Mesenchymal stem cell (in vitro differentiated cells and primary cell): ENCODE measurements around the gene BRD4. TPM values are rescaled to one million over a fixed set of nuclear protein-coding genes. Genes with fewer than 3 reads are reported as not detected.

Source experiments
- DNase-seq: peaks from one replicate; pipeline ENCODE4 v3.0.0-alpha.2; 2013
- H2AFZ ChIP-seq: one replicate; pipeline ENCODE4 v1.6.1; 2013; ENCODE audit warnings: low read depth, mild to moderate bottlenecking, control low read depth, inconsistent platforms, low read length, moderate library complexity
- H2AK5ac ChIP-seq: 2 replicates; pipeline ENCODE4 v1.6.1; 2013; ENCODE audit warnings: low read length, moderate library complexity, mild to moderate bottlenecking, inconsistent platforms; ENCODE audit not compliant: severe bottlenecking
- H2BK120ac ChIP-seq: one replicate; pipeline ENCODE4 v1.6.1; 2013; ENCODE audit warnings: low read depth, mild to moderate bottlenecking, inconsistent platforms, low read length, moderate library complexity
- H2BK12ac ChIP-seq, 2 experiments: one replicate each; pipeline ENCODE4 v1.6.1; 2013; ENCODE audit warnings: inconsistent platforms in 2 of 2, low read length in 2 of 2, mild to moderate bottlenecking in 2 of 2, moderate library complexity in 2 of 2, control low read depth in 1 of 2
- H2BK15ac ChIP-seq: one replicate; pipeline ENCODE4 v1.6.1; 2013; ENCODE audit warnings: mild to moderate bottlenecking, low read depth, inconsistent platforms; ENCODE audit not compliant: poor library complexity, severe bottlenecking
- H2BK5ac ChIP-seq: 2 replicates; pipeline ENCODE4 v1.6.1; 2013; ENCODE audit warnings: low read depth, mild to moderate bottlenecking, low read length, control low read depth, inconsistent platforms; ENCODE audit not compliant: poor library complexity, severe bottlenecking
- H3K14ac ChIP-seq, 2 experiments: one replicate each; pipeline ENCODE4 v1.6.1; 2013; ENCODE audit warnings: inconsistent platforms in 2 of 2, low read length in 2 of 2, control low read depth in 1 of 2, mild to moderate bottlenecking in 1 of 2, moderate library complexity in 1 of 2
- H3K18ac ChIP-seq, 2 experiments: one replicate each; pipeline ENCODE4 v1.6.1; 2013; ENCODE audit warnings: inconsistent platforms in 2 of 2, low read length in 2 of 2, control low read depth in 1 of 2, low read depth in 1 of 2, mild to moderate bottlenecking in 1 of 2
- H3K23ac ChIP-seq, 2 experiments: one replicate each; pipeline ENCODE4 v1.6.1; 2013; ENCODE audit warnings: inconsistent platforms in 2 of 2, low read length in 2 of 2, mild to moderate bottlenecking in 2 of 2, moderate library complexity in 2 of 2, control low read depth in 1 of 2
- H3K27ac ChIP-seq: 2 replicates; pipeline ENCODE4 v1.5.1; 2013; ENCODE audit warnings: mild to moderate bottlenecking, moderate library complexity, low read length, control low read depth, inconsistent platforms; ENCODE audit not compliant: poor library complexity, severe bottlenecking
- H3K27me3 ChIP-seq, 2 experiments: 2 replicates each; pipeline versions ENCODE4 v1.6.1 to v1.7.0; 2013; ENCODE audit warnings: low read length in 2 of 2, mild to moderate bottlenecking in 2 of 2, moderate library complexity in 2 of 2, control low read depth in 1 of 2, inconsistent platforms in 1 of 2; ENCODE audit not compliant: control insufficient read depth in 1 of 2, insufficient read depth in 1 of 2
- H3K36me3 ChIP-seq, 2 experiments: 2 replicates each; pipeline versions ENCODE4 v1.6.1 to v1.7.0; 2013; ENCODE audit warnings: low read length in 2 of 2, control low read depth in 1 of 2, inconsistent platforms in 1 of 2, low read depth in 1 of 2, mild to moderate bottlenecking in 1 of 2; ENCODE audit not compliant: insufficient read depth in 2 of 2, control insufficient read depth in 1 of 2
- H3K4ac ChIP-seq, 2 experiments: one replicate each; pipeline ENCODE4 v1.6.1; 2013; ENCODE audit warnings: inconsistent platforms in 2 of 2, low read length in 2 of 2, mild to moderate bottlenecking in 2 of 2, moderate library complexity in 2 of 2, control low read depth in 1 of 2, low read depth in 1 of 2
- H3K4me1 ChIP-seq: 2 replicates; pipeline ENCODE4 v1.6.1; 2013; ENCODE audit warnings: low read depth, low read length, control low read depth; ENCODE audit not compliant: control insufficient read depth, insufficient read depth
- H3K4me2 ChIP-seq: 2 replicates; pipeline ENCODE4 v1.6.1; 2013; ENCODE audit warnings: low read length, mild to moderate bottlenecking, inconsistent platforms; ENCODE audit not compliant: poor library complexity, severe bottlenecking
- H3K4me3 ChIP-seq, 2 experiments: 2 replicates each; pipeline versions ENCODE4 v1.5.1 to v1.7.0; 2013; ENCODE audit warnings: low read length in 2 of 2, mild to moderate bottlenecking in 2 of 2, control low read depth in 1 of 2, low read depth in 1 of 2; ENCODE audit not compliant: insufficient read depth in 1 of 2
- H3K79me1 ChIP-seq: replicated peaks from 2 replicates; pipeline ENCODE4 v1.6.1; 2013; ENCODE audit warnings: mild to moderate bottlenecking, control low read depth, low read length, inconsistent platforms; ENCODE audit not compliant: poor library complexity, severe bottlenecking
- H3K9ac ChIP-seq: 2 replicates; pipeline ENCODE4 v1.7.0; 2013; ENCODE audit warnings: mild to moderate bottlenecking, low read length, moderate library complexity
- H3K9me3 ChIP-seq: 2 replicates; pipeline ENCODE4 v1.7.0; 2013; ENCODE audit warnings: mild to moderate bottlenecking, low read length; ENCODE audit not compliant: control insufficient read depth
- H4K8ac ChIP-seq: one replicate; pipeline ENCODE4 v1.6.1; 2013; ENCODE audit warnings: inconsistent platforms, mild to moderate bottlenecking, low read length, moderate library complexity
- H4K91ac ChIP-seq: one replicate; pipeline ENCODE4 v1.6.1; 2013; ENCODE audit warnings: mild to moderate bottlenecking, low read length, inconsistent platforms
- WGBS: methylation state at CpG from one replicate; pipeline ENCODE4 v1.1.7; 2013; ENCODE audit warnings: mixed read lengths; 5-methylcytosine and 5-hydroxymethylcytosine counted together
- small RNA-seq: library from polyadenylated mRNA; stranded (forward); fragments of <200 nt; extraction: miRNeasy Mini kit (QIAGEN cat#:217004); gene quantifications from one replicate; pipeline ENCODE3, GENCODE V24; 2013; ENCODE audit warnings: low read depth

Gene BRD4

GRCh38 chr19:15187026-15188007, 145.0 kb downstream of the BRD4 start:
- Histone ChIP-seq H3K14ac (no peak overlapping the region), H3K23ac (no peak overlapping the region), H4K91ac (peak overlapping the region; percentile 53), H3K4ac (no peak overlapping the region), H3K27ac (no peak overlapping the region), H3K79me1 (no peaks in the 10 kb centered on the region), H2BK5ac (no peak overlapping the region), H3K4me2 (no peak overlapping the region), H3K4me3 (peak overlapping the region in 1 of 2 experiments; percentile 26), H2BK12ac (no peak overlapping the region), H2AK5ac (no peak overlapping the region), H3K18ac (no peak overlapping the region), H2BK120ac (no peak overlapping the region), H3K9ac (no peak overlapping the region), H3K9me3 (no peaks in the 10 kb centered on the region), H3K4me1 (peaks cover 1% of the 10 kb centered on the region), H3K27me3 (no peaks in the 10 kb centered on the region), H4K8ac (no peak overlapping the region), H2BK15ac (no peak overlapping the region), H2AFZ (no peak overlapping the region), H3K36me3 (peaks cover 16 to 31% of the 10 kb centered on the region in 2 experiments)
- no peak for DNase-seq
- WGBS: 95% methylated on average over 38 of the region's 38 CpGs

Small RNAs within 50 kb of the gene (small RNA-seq; reads per million reads assigned to genes)
- gene AC005776.1: not detected
